DLD1 (cell line): Measurements from ENCODE around the gene LGALS4.
"Not testable (repeated sequence)": the region's sequence is repeated elsewhere in the genome, so short reads cannot be mapped to it uniquely, and the experiment has no call there.

Source experiments
- in situ Hi-C: cut with HindIII; loops from 2 replicates; pipeline ENCODE4 v1.10.0; 2017; ENCODE audit warnings: low sequenced_read_pairs

LGALS4 gene

GRCh38 chr19:38796154-38796553, 16.6 kb downstream of the LGALS4 start:
- in situ Hi-C loops: no loop called here

DNA sequence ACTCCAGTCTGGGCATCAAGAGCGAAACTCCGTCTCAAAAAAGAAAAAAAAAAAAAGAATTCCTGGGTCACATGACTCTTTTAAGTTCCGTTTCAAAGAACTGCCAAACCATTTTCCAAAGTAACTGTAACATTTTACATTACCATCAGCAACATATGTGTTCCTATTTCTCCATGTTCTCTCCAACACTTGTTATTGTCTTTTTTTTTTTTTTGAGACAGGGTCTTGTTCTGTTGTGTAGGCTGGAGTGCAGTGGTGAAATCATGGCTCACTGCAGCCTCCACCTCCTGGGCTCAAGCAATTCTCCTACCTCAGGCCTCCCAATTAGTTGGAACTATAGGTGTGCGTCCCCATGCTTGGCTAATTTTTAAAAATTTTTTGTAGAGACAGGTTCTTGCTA, 17.2 kb downstream of the LGALS4 start:
- in situ Hi-C loops: no loop called here

GRCh38 chr19:38793671-38794070, 19.1 kb downstream of the LGALS4 start:
- in situ Hi-C loops: no loop called here

DNA sequence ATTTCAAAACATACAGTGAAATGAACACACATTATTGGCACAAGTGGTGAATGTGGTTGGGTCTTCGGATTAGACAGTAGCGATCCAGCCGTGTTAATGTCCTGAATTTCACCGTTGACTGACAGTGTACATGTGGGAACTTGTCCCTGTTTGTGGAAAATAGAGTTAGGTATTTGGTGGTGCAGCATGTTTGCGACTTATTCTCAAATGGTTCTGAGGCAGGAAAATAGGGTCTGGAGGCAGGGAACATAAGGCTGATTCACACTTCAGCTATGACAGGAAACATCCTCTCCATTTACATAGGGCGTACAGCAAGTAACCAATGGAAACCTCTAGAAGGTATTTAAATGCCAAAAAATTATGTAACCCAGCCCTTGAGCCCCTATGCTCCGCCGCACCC, 19.6 kb downstream of the LGALS4 start:
- in situ Hi-C loops: no loop called here

- in situ Hi-C loops: no loop called here
Measured at GRCh38 chr19:38792250-38793111, 20.3 kb downstream of the LGALS4 start.

DNA sequence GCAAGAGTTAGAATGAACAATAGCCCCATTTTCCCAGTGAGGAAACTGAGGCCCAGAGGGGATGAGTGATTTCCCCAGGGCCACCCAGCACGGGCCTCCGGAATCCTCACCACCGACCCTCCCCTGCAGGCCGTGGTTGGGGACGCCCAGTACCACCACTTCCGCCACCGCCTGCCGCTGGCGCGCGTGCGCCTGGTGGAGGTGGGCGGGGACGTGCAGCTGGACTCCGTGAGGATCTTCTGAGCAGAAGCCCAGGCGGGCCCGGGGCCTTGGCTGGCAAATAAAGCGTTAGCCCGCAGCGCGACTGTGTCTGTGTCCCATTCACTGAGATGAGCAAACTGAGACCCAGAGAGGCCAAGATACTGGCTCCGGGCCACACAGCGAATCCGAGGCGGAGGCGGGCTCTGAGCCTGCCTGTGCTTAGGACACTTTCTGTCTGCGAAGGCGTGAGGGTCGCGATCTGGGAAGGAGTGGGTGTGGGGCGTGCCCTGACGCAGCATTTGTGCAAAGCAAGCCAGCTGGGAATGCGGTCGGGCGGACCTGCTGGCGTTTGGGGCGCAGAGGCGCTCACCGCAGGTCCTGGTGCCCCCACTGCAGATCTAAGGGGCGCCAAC, 21.2 kb downstream of the LGALS4 start:
- in situ Hi-C loops: not testable (repeated sequence)

DNA sequence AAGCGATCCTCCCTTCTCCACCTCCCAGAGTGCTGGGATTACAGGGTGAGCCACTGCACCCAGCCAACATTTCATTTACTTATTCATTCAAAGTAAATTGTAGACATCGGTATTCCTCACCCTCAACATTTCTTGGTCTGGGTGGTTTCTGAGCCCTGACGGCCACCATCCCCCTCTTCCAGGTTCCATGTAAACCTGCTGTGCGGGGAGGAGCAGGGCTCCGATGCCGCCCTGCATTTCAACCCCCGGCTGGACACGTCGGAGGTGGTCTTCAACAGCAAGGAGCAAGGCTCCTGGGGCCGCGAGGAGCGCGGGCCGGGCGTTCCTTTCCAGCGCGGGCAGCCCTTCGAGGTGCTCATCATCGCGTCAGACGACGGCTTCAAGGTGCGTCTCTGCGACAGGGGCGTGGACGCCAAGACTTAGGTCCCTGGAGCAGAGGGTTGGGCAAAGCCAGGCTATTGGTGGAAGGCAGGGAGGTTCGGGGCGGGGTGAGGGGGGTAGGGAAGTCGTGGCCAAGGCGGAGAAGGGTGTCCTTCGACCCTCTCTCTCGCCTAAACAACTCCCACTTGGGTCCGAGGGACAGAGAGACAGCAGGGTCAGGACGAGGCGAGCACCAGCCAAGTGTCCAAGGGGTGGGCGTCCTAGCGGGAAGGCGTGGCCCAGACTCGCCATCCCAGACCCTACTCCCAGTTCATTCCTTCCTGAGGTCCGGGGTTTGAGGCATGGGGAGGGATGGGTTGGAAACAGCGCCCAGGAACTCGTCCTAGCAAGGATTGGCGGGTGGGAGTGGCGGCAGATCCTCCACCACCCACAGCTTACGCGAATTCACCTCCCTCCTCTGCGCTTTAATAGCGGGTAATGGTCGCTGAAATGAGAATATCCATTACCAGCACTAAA, 22.0 kb downstream of the LGALS4 start:
- in situ Hi-C loops: not testable (repeated sequence)

DNA sequence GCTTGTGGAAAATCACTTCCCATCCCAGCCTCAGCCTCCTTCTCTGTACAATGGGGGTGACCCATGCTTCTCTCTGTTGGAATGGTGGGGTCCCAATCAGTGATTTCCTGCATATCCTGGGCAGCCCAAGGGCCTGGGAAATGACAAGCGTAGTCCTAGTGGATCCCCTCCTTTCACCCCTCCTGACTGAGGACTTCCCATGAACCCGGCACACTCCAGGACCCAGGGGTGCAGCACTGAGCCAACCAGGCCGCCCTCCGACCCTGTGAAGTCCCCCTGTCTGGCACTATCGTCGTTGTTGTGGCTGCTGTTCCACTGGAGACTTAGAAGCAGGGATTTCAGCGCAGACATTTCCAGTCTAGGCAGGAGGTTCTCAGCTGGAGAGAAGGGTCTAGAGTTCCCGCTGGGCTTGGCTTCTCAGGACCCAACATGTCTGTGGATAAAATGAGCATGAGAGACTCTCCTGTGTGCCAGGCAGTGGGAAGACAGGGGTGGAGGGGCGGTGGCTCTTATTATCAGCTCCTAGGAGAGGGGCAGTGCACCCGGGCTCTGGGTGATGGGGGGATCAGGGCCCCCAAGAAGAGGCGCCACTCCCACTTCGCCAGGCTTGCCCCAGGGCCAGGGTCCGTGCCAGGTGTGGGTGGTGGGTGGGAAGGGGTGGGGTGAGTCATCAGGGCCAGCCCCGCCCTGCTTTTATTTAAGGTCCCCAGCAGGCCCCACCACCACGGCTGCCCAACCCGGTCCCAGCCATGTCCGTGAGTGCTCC, 24.1 kb downstream of the LGALS4 start, which contains the start of gene LGALS7B:
Gene LGALS7B (plus strand): TSS at position 723 of the 766 bp plus-strand sequence. CDS start 27 bp downstream, at position 750.
- in situ Hi-C loops: no loop called here

DNA sequence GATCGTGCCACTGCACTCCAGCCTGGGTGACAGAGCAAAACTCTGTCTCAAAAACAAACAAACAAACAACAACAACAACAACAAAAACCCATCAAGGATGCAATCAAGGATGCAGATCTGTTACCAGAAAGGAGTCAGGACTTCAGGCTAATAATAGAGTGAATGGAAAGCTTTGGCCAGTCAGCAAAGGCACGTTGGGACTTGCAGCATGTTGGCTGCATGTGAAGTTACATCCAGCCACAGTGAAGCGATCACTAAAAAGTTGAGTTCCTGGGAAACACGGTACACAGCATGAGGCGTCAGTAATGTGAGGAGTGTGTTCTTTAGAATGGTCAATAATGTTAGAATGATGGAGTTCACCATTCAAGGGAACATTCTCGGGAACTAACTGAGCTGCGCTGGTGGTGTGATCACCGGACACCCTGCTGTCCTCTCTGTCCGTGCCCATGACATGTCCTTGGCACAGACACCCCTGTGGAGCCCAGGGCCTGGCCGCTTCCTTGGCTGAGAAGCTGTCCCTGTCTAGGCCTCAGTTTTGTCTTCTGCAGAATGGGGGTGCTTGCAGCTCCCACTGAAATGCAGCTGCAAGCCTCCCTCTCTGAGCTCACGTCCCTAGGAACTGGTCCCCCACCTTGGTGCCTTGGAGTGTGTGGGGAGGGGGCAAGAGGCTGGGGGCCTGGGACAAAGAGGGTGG, 26.0 kb downstream of the LGALS4 start:
- in situ Hi-C loops: no loop called here

DNA sequence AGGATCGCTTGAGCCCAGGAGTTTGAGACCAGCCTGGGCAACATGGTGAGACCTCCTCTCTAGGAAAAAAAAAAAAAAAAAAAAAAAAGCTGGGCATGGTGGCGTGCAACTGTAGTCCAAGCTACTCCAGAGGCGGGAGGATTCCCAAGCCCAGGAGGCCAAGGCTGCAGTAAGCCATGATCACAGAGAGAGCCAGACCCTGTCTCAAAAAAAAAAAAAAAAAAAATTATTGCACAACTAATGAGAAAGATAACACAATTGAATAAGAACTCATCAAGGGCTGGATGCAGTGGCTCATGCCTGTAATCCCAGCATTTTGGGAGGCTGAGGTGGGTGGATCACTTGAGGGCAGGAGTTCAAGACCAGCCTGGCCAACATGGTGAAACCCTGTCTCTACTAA, 26.7 kb downstream of the LGALS4 start:
- in situ Hi-C loops: not testable (repeated sequence)

DNA sequence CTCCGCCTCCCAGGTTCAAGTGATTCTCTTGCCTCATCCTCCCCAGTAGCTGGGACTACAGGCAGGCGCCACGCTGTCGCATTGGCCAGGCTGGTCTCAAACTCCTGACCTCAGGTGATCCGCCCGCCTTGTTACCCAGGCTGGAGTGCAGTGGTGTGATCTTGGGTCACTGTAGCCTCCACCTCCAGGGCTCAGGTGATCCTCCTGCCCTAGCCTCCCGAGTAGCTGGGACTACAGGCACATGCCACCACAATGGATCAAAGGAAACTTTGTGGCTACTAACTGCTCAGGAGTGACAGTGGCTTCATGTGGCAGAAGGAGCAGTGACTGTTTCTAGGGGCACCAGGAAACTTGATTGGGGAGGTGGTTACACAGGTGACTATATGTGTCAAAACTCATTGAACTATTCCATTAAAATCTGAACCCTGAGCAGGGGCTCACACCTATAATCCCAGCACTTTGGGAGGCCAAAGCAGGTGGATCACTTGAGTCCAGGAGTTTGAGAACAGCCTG, 27.5 kb downstream of the LGALS4 start:
- in situ Hi-C loops: no loop called here

DNA sequence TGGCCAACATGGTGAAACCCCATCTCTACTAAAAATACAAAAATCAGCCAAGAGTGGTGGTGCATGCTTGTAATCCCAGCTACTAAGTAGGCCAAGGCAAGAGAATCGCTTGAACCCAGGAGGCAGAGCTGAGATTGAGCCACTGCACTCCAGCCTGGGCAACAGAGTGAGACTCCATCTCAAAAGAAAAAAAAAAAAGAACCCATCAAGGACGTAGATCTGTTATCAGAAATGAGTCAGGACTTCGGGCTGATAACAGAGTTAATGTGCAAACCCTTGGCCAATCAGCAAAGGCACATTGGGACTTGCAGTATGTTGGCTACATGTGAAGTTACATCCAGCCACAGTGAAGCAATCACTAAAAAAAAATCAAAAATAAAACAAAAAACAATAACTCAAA, 28.5 kb downstream of the LGALS4 start:
- in situ Hi-C loops: no loop called here

- in situ Hi-C loops: not testable (repeated sequence)
Measured at GRCh38 chr19:38782212-38782611, 30.5 kb downstream of the LGALS4 start.

- in situ Hi-C loops: no loop called here
Measured at GRCh38 chr19:38781058-38781457, 31.7 kb downstream of the LGALS4 start.

GRCh38 chr19:38780443-38780842, 32.3 kb downstream of the LGALS4 start:
- in situ Hi-C loops: no loop called here

DNA sequence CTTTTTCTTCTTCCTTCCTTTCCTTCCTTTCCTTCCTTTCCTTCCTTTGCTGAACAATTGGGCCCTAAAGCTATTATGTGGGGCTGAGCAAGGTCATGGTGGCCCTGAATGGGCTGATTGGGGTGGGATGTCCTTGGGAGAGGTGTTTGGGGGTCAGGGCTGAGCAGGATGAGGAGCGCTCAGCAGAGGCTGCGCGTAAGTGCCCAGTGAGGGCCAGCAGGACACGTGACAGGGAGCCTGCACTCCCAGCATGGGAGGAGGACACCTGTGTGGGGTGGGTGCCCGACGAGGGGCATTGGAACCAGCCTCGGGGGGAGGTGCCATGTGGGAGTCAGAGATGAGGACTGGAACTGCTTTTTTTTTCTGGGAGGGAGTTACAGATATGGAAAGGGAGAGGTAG, 34.0 kb downstream of the LGALS4 start:
- in situ Hi-C loops: no loop called here

- in situ Hi-C loops: no loop called here
Measured at GRCh38 chr19:38774181-38774950, 38.4 kb downstream of the LGALS4 start.

- in situ Hi-C loops: no loop called here
Measured at GRCh38 chr19:38773469-38774177, 39.1 kb downstream of the LGALS4 start, which contains the start of gene LGALS7. LGALS7 (minus strand) TSS chr19:38773517; CDS start chr19:38773492, 25 bp downstream.
